Measurements from ENCODE around the gene TGOLN2.
A peak's percentile ranks its signal among the peaks of the same experiment; 100 is the strongest.

Gene TGOLN2

GRCh38 chr2:85308896-85309555, 18.8 kb downstream of the TGOLN2 start:
- no peak for DNase-seq (ENCODE audit: low spot score)

- DNase-seq (ENCODE audit: low spot score) = no peak
Observed at GRCh38 chr2:85308201-85308600, 19.6 kb downstream of the TGOLN2 start.

- no peak for DNase-seq (ENCODE audit: low spot score)
Observed at GRCh38 chr2:85307527-85307897, 20.3 kb downstream of the TGOLN2 start.

DNA sequence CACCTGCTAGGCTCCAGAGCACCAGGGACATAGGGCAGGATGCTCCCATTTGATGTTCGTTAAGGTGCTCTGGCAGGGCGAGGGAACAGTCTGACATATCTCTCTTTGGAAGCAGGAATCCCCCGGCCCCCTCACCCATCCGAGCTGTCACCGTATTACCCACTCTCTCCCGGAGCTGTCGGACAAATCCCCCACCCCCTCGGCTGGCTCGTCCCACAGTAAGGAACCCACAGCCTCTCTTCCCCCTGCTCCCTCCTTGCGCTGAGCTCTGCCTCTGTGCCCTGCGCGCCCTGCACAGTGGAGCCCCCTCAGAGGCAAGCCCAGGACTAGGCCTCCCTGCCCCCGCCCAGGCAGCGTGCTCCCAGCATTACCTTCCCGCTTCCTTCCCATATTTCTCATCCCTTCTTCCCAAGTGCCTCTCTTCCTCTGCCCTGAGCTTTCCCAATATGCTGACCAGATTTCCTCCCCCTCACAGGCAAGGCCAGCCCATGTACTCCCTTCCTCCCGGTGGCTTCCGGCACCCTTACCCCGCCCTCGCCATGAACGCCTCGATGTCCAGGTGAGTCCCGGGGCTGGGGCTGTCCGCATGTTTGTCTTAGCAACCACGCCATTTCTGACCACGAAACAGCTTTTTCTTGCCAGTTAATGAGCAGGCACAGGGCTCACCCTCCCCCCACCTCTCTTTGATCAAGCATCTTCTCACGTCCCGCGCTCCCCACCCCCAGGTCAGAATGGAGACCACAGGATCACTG, 23.8 kb downstream of the TGOLN2 start:
- no peak for DNase-seq (ENCODE audit: low spot score)

DNA sequence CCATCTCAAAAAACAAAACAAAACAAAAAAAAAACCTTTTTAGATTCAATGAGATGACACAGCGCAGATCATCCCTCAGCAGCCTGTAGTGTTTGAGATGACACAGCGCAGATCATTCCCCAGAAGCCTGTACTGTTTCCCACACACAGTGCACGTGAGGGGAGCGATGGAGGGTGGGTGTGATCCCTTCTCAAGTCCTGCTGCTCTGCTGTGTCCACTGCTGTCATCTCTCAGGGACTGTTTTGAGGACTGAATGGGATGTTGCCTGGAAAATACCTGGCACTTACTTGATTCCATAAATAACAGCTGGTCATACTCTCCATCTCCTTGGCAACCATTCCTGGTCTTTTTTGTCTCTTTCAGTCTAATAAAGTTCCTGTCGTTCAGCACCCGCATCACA, 25.7 kb downstream of the TGOLN2 start:
- no peak for DNase-seq (ENCODE audit: low spot score)

DNA sequence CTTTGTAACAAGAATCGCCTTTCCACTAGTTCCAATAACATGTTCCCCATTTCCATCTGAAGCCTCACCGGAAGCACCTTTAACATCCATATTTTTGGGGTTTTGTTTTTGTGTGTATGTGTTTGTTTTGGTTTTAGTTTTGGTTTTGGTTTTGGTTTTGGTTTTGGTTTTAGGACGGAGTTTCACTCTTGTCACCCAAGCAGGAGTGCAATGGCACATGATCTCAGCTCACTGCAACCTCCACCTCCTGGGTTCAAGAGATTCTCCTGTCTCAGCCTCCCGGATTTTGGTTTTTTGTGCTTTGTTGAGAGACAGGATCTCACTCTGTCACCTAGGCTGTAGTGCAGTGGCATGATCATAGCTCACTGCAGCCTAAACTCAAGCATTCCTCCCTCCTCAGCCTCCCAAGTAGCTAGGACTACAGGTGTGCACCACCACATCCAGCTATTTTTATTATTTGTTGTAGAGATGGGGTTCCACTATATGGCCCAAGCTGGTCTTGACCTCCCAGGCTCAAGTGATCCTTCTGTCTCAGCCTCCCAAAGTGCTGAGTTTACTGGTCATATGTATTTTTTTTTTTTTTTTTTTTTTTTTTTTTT, 36.3 kb downstream of the TGOLN2 start:
- DNase-seq (ENCODE audit: low spot score) = peak; percentile 44

- DNase-seq (ENCODE audit: low spot score) = no peak
Observed at GRCh38 chr2:85288244-85288725, 39.5 kb downstream of the TGOLN2 start.

GRCh38 chr2:85287721-85288120, 40.1 kb downstream of the TGOLN2 start:
- DNase-seq (ENCODE audit: low spot score) = no peak

- DNase-seq (ENCODE audit: low spot score) = no peak
Observed at GRCh38 chr2:85286918-85287317, 40.9 kb downstream of the TGOLN2 start.

- DNase-seq (ENCODE audit: low spot score) = no peak
Observed at GRCh38 chr2:85283641-85284040, 44.1 kb downstream of the TGOLN2 start.

DNA sequence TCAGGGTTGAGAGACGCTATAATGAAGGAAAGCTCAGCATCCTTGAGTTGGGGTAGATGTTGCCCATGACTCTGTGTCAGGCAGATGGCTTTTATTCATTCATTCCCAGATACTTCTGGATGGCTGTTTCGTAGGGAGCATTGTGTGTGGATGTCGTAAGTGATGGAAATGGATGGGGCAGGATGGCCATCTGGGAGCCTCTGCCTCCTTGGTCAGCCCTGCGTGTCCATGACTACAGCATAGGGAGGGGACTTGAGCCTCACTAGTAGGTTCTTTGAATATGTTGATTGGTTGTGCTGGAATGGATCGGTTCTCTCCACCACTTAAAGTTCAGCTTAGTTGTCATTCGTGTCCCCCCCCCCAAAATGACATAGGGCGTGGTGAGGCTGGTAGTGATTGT, 44.9 kb downstream of the TGOLN2 start:
- DNase-seq (ENCODE audit: low spot score) = no peak

- DNase-seq (ENCODE audit: low spot score) = no peak
Observed at GRCh38 chr2:85281553-85281952, 46.2 kb downstream of the TGOLN2 start.

GRCh38 chr2:85278361-85278760, 49.4 kb downstream of the TGOLN2 start:
- DNase-seq (ENCODE audit: low spot score) = no peak

DNA sequence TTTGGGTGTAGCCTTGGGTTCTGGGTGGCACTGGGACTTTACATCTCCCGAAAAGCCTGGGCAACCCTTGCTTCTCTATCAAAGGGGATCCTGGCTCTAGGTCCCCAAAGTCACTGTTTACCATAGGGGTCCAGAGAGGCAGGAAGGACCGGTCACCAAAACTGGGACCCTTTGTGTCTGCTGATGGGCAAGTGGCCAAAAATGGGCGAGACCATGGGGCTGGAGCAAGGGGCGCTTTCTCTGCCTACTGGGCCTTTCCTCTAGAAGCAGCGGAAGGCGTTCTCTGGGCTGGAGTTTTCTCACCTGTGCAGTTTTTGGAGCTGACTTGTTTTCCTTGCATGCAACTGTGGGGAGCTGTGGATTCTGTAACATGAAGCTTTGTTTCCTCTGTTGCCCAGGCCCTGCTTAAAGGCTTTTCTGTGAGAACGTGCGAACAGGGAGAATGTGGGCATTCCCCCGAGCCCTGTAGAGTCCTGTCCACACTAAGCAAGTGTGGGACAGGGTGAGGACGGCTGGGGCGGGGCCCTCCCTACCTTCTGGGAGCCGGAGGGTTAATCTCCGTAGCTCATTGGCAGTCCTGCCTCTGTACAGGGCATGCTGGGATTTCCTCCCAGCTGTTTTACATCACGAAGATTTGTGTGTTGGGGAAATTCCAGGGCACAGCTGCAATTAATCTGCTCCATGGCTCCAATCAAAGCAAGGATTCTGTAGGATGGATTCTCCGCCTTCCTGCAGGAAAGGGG, 50.2 kb downstream of the TGOLN2 start:
- DNase-seq (ENCODE audit: low spot score) = no peak

GRCh38 chr2:85276571-85277118, 51.1 kb downstream of the TGOLN2 start:
- DNase-seq (ENCODE audit: low spot score) = no peak

- DNase-seq (ENCODE audit: low spot score) = no peak
Observed at GRCh38 chr2:85275984-85276540, 51.7 kb downstream of the TGOLN2 start.

- no peak for DNase-seq (ENCODE audit: low spot score)
Observed at GRCh38 chr2:85273738-85274731, 53.8 kb downstream of the TGOLN2 start.

- no peak for DNase-seq (ENCODE audit: low spot score)
Observed at GRCh38 chr2:85272357-85272756, 55.4 kb downstream of the TGOLN2 start.

- no peak for DNase-seq (ENCODE audit: low spot score)
Observed at GRCh38 chr2:85269959-85270358, 57.8 kb downstream of the TGOLN2 start.

Data from CD4-positive, alpha-beta T cell treated with Interleukin-2 at 100 ng/mL for 4 hours (primary cell).